RWPE1 (cell line): Measurements from ENCODE around the gene LARGE1.
A peak's percentile ranks its signal among the peaks of the same experiment; 100 is the strongest.

ENCODE experiments used
- CTCF ChIA-PET: fragments of 350-600 bp; sonication (Branson Sonifier 250); formaldehyde crosslinking; extraction: SDS; loops from one replicate; lab custom pipeline; 2021; lab: Yijun Ruan, JAX
- POLR2A ChIA-PET: fragments of 400-600 bp; formaldehyde crosslinking; extraction: SDS; loops from one replicate; lab custom pipeline; 2020; ENCODE audit warnings: antibody characterized with exemption; ENCODE audit not compliant: low non-redundant PET; lab: Yijun Ruan, JAX
- DNase-seq: peaks from one replicate; pipeline ENCODE4 v3.0.0; 2012; ENCODE audit warnings: low spot score
- H3K27ac ChIP-seq: fragments of 450-650 bp; 2 replicates; pipeline ENCODE4 v1.5.1; 2017
- CTCF ChIP-seq: fragments of 450-650 bp; conservative IDR thresholded peaks from 2 replicates; pipeline ENCODE4 v1.5.1; 2017; ENCODE audit warnings: low read depth, mild to moderate bottlenecking

Gene LARGE1

GRCh38 chr22:33450756-33451155 lies 469.5 kb downstream of the LARGE1 start:
- no peak overlapping the region for H3K27ac ChIP-seq
- CTCF ChIA-PET = no interaction called here
- DNase-seq = no peak
- POLR2A ChIA-PET = no interaction called here
- no peak for TF ChIP-seq CTCF

- DNase-seq = no peak
- no peak overlapping the region for H3K27ac ChIP-seq
- no peak for TF ChIP-seq CTCF
- POLR2A ChIA-PET = no interaction called here
- CTCF ChIA-PET = interaction anchor here (0.6 kb wide), 1 partner anchor 950 kb away, joined by 4 read pairs; no protein-coding TSS in a partner anchor
Measured at GRCh38 chr22:33447733-33448132, 472.5 kb downstream of the LARGE1 start.

GRCh38 chr22:33443683-33444082 lies 476.6 kb downstream of the LARGE1 start:
- no peak for TF ChIP-seq CTCF
- POLR2A ChIA-PET = no interaction called here
- no peak for DNase-seq
- no peak overlapping the region for H3K27ac ChIP-seq
- CTCF ChIA-PET = no interaction called here

GRCh38 chr22:33440756-33441155 lies 479.5 kb downstream of the LARGE1 start:
- no peak overlapping the region for H3K27ac ChIP-seq
- POLR2A ChIA-PET = no interaction called here
- TF ChIP-seq CTCF = no peak
- no peak for DNase-seq
- CTCF ChIA-PET = no interaction called here

GRCh38 chr22:33438273-33438672 lies 482.0 kb downstream of the LARGE1 start:
- H3K27ac ChIP-seq = no peak overlapping the region
- POLR2A ChIA-PET = no interaction called here
- TF ChIP-seq CTCF = no peak
- CTCF ChIA-PET = no interaction called here
- peak; percentile 4 for DNase-seq

- CTCF ChIA-PET = no interaction called here
Measured at GRCh38 chr22:33431300-33431699, 489.0 kb downstream of the LARGE1 start.

More at GRCh38 chr22:33431300-33431699, 489.0 kb downstream of the LARGE1 start:
- POLR2A ChIA-PET = no interaction called here
- no peak for TF ChIP-seq CTCF
- H3K27ac ChIP-seq = no peak overlapping the region
- no peak for DNase-seq
